HepG2 (cell line): ENCODE measurements around the gene CBX2. TPM values are rescaled to one million over a fixed set of nuclear protein-coding genes. Genes with fewer than 3 reads are reported as not detected.

ENCODE experiments used
- ATAC-seq: fragments of 200-7000 bp; cut with Tn5 transposase; 3 replicates; pipeline ENCODE4 v1.9.1; 2020; ENCODE audit warnings: mild to moderate bottlenecking, moderate library complexity
- BruUV-seq: library from RNA; stranded (reverse); fragments of 400-500 nt; replicated peaks from 2 replicates; lab custom pipeline; 2021; lab: Mats Ljungman, UMichigan
- CTCF ChIA-PET: fragments of 300-600 bp; formaldehyde crosslinking; extraction: SDS; loops from one replicate; lab custom pipeline; 2021; ENCODE audit warnings: low total read pairs, inconsistent platforms, low intra/inter-chr PET ratio; lab: Yijun Ruan, JAX
- POLR2A ChIA-PET: fragments of 350-600 bp; sonication (Branson Sonifier 250); formaldehyde crosslinking; loops from one replicate; lab custom pipeline; 2020; ENCODE audit warnings: antibody characterized with exemption, inconsistent platforms; lab: Yijun Ruan, JAX
- DNase-seq: peaks from one replicate; pipeline ENCODE4 v3.0.0-alpha.2; 2015; ENCODE audit warnings: low spot score
- FAIRE-seq: peaks from 3 replicates; lab custom pipeline; 2011; peaks lifted over from hg19 to GRCh38; lab: Jason Lieb, UNC
- H2AFZ ChIP-seq: one replicate; pipeline ENCODE4 v1.6.1; 2011; ENCODE audit warnings: low read length, inconsistent platforms
- H3K27ac ChIP-seq: fragments of 300-600 bp; 3 replicates; pipeline ENCODE4 v1.8.0; 2011; ENCODE audit warnings: mixed run types, mild to moderate bottlenecking, mixed read lengths, low read length, inconsistent platforms; ENCODE audit not compliant: insufficient read depth; ENCODE audit errors: extremely low read length
- H3K27me3 ChIP-seq, 2 experiments: fragments of 200-600 bp in 1 of 2; 2 replicates in 1 of 2; 3 replicates in 1 of 2; pipeline versions ENCODE4 v1.6.0 to v1.8.0; 2011; ENCODE audit warnings: low read length in 2 of 2, mild to moderate bottlenecking in 2 of 2, moderate library complexity in 2 of 2, inconsistent platforms in 1 of 2; ENCODE audit not compliant: insufficient read depth in 2 of 2, control insufficient read depth in 1 of 2
- H3K36me3 ChIP-seq, 2 experiments: fragments of 200-600 bp in 1 of 2; replicated peaks in 1 of 2; 2 replicates in 1 of 2; 3 replicates in 1 of 2; pipeline versions ENCODE4 v1.5.1 to v1.8.0; 2011; ENCODE audit warnings: low read length in 2 of 2, inconsistent platforms in 1 of 2; ENCODE audit not compliant: insufficient read depth in 2 of 2, control insufficient read depth in 1 of 2
- H3K4me1 ChIP-seq: 2 replicates; pipeline ENCODE4 v1.5.1; 2012; ENCODE audit warnings: low read length, inconsistent platforms; ENCODE audit not compliant: insufficient read depth
- H3K4me2 ChIP-seq: 2 replicates; pipeline ENCODE4 v1.6.0; 2011; ENCODE audit warnings: low read depth, low read length, inconsistent platforms
- H3K4me3 ChIP-seq, 3 experiments: fragments of 200-600 bp in 1 of 3; sonication (generic), shearing (Covaris generic) in 1 of 3; replicated peaks in 1 of 3; 2 replicates each; pipeline ENCODE4 v1.5.1; 2011 to 2016; ENCODE audit warnings: low read length in 3 of 3, inconsistent platforms in 2 of 3, low read depth in 2 of 3, mild to moderate bottlenecking in 2 of 3, control low read depth in 1 of 3, mixed read lengths in 1 of 3; ENCODE audit not compliant: insufficient read depth in 1 of 3
- H3K79me2 ChIP-seq: one replicate; pipeline ENCODE4 v1.6.1; 2011; ENCODE audit warnings: low read length, inconsistent platforms; ENCODE audit not compliant: insufficient read depth
- H3K9ac ChIP-seq: 2 replicates; pipeline ENCODE4 v1.6.0; 2011; ENCODE audit warnings: mild to moderate bottlenecking, low read depth, low read length, inconsistent platforms; ENCODE audit not compliant: insufficient read depth
- H3K9me3 ChIP-seq: 2 replicates; pipeline ENCODE4 v1.5.1; 2012; ENCODE audit warnings: mild to moderate bottlenecking, low read length
- H4K20me1 ChIP-seq: 2 replicates; pipeline ENCODE4 v1.6.0; 2011; ENCODE audit warnings: inconsistent platforms, mild to moderate bottlenecking, low read length, moderate library complexity; ENCODE audit not compliant: insufficient read depth
- AGO2 ChIP-seq: fragments of 200-400 bp; formaldehyde crosslinking; optimal IDR thresholded peaks from 2 replicates; pipeline ENCODE3; 2017; ENCODE audit warnings: mild to moderate bottlenecking, low read depth, low read length, moderate library complexity
- BCL6 ChIP-seq: IDR thresholded peaks from 2 replicates; pipeline ENCODE4 v1.6.1; 2016; ENCODE audit warnings: missing genetic modification reagents, missing compliant biosample characterization
- NCOA2 ChIP-seq: sonication (generic); formaldehyde crosslinking; IDR thresholded peaks from 2 replicates; pipeline ENCODE4 v1.8.0; 2022; ENCODE audit warnings: inconsistent platforms
- RBFOX2 ChIP-seq: fragments of 200-400 bp; formaldehyde crosslinking; IDR thresholded peaks from 2 replicates; pipeline ENCODE4 v1.6.1; 2017; ENCODE audit warnings: low read depth, mild to moderate bottlenecking, low read length
- SMARCE1 ChIP-seq: fragments of 450-650 bp; IDR thresholded peaks from 2 replicates; pipeline ENCODE4 v1.6.1; 2017; ENCODE audit warnings: borderline replicate concordance
- TBX2 ChIP-seq: sonication (generic); formaldehyde crosslinking; IDR thresholded peaks from 2 replicates; pipeline ENCODE4 v1.5.0; 2020; ENCODE audit warnings: missing genetic modification reagents, mild to moderate bottlenecking, borderline replicate concordance
- ZNF251 ChIP-seq: sonication (generic); formaldehyde crosslinking; IDR thresholded peaks from 2 replicates; pipeline ENCODE4 v1.9.0; 2021; ENCODE audit warnings: mild to moderate bottlenecking, missing genetic modification reagents
- ZNF567 ChIP-seq: sonication (generic); formaldehyde crosslinking; IDR thresholded peaks from 2 replicates; pipeline ENCODE4 v1.8.1; 2023; ENCODE audit warnings: mild to moderate bottlenecking, missing genetic modification reagents, borderline replicate concordance
- ZNF629 ChIP-seq: sonication (generic); formaldehyde crosslinking; conservative IDR thresholded peaks from 2 replicates; pipeline ENCODE4 v1.5.0; 2020; ENCODE audit warnings: missing genetic modification reagents
- ZNF768 ChIP-seq: sonication (generic); formaldehyde crosslinking; IDR thresholded peaks from 2 replicates; pipeline ENCODE4 v1.4.0; 2020; ENCODE audit warnings: missing genetic modification reagents
- WGBS: methylation state at CpG from one replicate; pipeline ENCODE4 v1.1.6; 2017; ENCODE audit warnings: low lambda C conversion rate; 5-methylcytosine and 5-hydroxymethylcytosine counted together
- in situ Hi-C: cut with HindIII; loops from 2 replicates; pipeline ENCODE4 v1.10.0; 2017; ENCODE audit warnings: low pct_unique_long_range_greater_than_20kb; ENCODE audit not compliant: extremely low pct_ligation_motif_present
- intact Hi-C: fragments of 100-400 bp; cut with micrococcal nuclease; formaldehyde crosslinking; loops from one replicate; pipeline ENCODE4 v1.10.0; 2022; ENCODE audit not compliant: unreplicated experiment
- polyA plus RNA-seq, 8 experiments: library from polyadenylated mRNA; depleted of rRNA in 3 of 8; stranded (reverse) in 7 of 8; unstranded in 1 of 8; fragments of >200 nt; fragmentation: Illumina TruSeq in 4 of 8; extraction: Trizol in 4 of 8; gene quantifications; 2 replicates each; pipeline versions ENCODE4 v1.2.1 to v1.2.3, GENCODE V29; 2011 to 2016; ENCODE audit warnings: low read depth in 4 of 8, missing spikeins in 1 of 8, mixed read lengths in 1 of 8; ENCODE audit not compliant: insufficient read depth in 1 of 8
- total RNA-seq, 5 experiments: library from RNA; depleted of rRNA; stranded (reverse); fragments of >200 nt; fragmentation: Illumina TruSeq; extraction: Trizol; gene quantifications; 2 replicates each; pipeline ENCODE4 v1.2.3, GENCODE V29; 2016; ENCODE audit warnings: low read depth in 1 of 5
- TF ChIP-seq, protein P1 (sequence below): sonication (generic); formaldehyde crosslinking; IDR thresholded peaks from 2 replicates; pipeline ENCODE4 v1.8.0; 2022; ENCODE audit warnings: mild to moderate bottlenecking, missing genetic modification reagents, moderate library complexity
- TF ChIP-seq, protein P2 (sequence below): sonication (generic); formaldehyde crosslinking; IDR thresholded peaks from 2 replicates; pipeline ENCODE4 v1.5.1; 2020; ENCODE audit warnings: mild to moderate bottlenecking, missing genetic modification reagents, moderate library complexity

Gene CBX2
- total and polyA plus RNA-seq, 2 of the 13 experiments (the other 11 are each of a cell fraction or from before 2014, with no cell fraction given), result 14.5 to 31.1 TPM

DNA sequence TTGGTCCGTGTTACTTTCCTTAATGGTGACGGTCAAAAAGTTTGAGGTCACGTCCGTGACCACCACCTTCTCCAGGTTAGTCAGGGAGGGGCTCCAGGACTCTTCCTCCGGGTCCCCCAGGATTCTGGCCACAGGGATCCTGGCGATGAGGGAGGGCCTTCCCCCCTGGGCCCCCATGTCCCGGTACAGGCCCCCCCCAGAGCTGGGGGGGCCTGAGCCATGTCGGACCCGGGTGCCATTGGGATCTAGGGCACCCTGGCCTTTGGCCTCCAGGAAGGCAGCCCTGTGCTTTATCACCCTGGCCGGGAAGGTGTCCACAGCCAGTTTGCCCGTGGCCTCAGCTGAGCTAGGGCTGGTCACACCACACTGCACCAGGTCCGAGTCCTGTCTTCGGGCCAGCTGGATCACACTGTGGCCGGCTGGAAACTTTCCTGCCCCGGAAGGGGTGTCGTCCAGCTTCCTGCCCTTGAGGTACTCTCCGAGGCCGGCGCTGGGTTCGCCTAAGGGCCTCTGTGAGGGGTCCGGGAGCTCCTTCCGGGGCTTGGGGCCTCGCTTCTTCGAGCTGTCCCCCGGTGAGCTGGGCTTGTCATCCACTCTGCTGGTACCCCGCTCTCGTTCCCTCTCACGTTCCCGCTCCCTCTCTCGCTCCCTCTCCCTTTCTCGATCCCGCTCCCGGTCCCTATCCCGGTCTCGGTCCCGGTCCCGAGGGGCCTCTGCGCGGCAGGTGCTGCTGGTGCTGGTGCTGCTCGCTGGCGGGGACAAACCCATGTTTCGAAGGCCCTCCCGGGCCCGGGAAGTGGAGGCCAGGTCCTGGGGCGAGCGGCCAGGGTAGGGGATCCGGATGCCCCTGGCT, 16.9 kb downstream of the CBX2 start:
- peaks cover 10% of the 10 kb centered on the region for H3K79me2 ChIP-seq
- H2AFZ ChIP-seq, result no peak overlapping the region
- ChIA-PET CTCF (no interaction called here), POLR2A (no interaction called here)
- H3K4me3 ChIP-seq, result no peak overlapping the region; a peak in 1 of 6 replicates
- no peak overlapping the region for H3K4me2 ChIP-seq
- DNase-seq (no peak), FAIRE-seq (no peak), ATAC-seq (no peak)
- H3K9ac ChIP-seq, result no peak overlapping the region
- H3K27me3 ChIP-seq, result peaks cover 27 to 49% of the 10 kb centered on the region in 2 experiments
- TF ChIP-seq TBX2 (CRISPR knock-in tag) (no peak), ZNF251 (no peak), SMARCE1 (no peak), BCL6 (CRISPR knock-in tag) (no peak), ZNF567 (CRISPR knock-in tag) (no peak), RBFOX2 (peak; percentile 67; the same call in 1 of the 2 replicates), ZNF768 (CRISPR knock-in tag) (no peak), AGO2 (peak; percentile 58), NCOA2 (CRISPR knock-in tag) (no peak), ZNF629 (CRISPR knock-in tag) (no peak)
- TF ChIP-seq, protein P1, sequence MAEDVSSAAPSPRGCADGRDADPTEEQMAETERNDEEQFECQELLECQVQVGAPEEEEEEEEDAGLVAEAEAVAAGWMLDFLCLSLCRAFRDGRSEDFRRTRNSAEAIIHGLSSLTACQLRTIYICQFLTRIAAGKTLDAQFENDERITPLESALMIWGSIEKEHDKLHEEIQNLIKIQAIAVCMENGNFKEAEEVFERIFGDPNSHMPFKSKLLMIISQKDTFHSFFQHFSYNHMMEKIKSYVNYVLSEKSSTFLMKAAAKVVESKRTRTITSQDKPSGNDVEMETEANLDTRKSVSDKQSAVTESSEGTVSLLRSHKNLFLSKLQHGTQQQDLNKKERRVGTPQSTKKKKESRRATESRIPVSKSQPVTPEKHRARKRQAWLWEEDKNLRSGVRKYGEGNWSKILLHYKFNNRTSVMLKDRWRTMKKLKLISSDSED, result no peak
- TF ChIP-seq, protein P2, sequence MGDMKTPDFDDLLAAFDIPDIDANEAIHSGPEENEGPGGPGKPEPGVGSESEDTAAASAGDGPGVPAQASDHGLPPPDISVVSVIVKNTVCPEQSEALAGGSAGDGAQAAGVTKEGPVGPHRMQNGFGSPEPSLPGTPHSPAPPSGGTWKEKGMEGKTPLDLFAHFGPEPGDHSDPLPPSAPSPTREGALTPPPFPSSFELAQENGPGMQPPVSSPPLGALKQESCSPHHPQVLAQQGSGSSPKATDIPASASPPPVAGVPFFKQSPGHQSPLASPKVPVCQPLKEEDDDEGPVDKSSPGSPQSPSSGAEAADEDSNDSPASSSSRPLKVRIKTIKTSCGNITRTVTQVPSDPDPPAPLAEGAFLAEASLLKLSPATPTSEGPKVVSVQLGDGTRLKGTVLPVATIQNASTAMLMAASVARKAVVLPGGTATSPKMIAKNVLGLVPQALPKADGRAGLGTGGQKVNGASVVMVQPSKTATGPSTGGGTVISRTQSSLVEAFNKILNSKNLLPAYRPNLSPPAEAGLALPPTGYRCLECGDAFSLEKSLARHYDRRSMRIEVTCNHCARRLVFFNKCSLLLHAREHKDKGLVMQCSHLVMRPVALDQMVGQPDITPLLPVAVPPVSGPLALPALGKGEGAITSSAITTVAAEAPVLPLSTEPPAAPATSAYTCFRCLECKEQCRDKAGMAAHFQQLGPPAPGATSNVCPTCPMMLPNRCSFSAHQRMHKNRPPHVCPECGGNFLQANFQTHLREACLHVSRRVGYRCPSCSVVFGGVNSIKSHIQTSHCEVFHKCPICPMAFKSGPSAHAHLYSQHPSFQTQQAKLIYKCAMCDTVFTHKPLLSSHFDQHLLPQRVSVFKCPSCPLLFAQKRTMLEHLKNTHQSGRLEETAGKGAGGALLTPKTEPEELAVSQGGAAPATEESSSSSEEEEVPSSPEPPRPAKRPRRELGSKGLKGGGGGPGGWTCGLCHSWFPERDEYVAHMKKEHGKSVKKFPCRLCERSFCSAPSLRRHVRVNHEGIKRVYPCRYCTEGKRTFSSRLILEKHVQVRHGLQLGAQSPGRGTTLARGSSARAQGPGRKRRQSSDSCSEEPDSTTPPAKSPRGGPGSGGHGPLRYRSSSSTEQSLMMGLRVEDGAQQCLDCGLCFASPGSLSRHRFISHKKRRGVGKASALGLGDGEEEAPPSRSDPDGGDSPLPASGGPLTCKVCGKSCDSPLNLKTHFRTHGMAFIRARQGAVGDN (CRISPR knock-in tag), result peak; percentile 29
- 96% methylated on average over 43 of the region's 47 CpGs for WGBS
- peaks cover 5 to 9% of the 10 kb centered on the region in 2 experiments; a peak in 4 of 5 replicates for H3K36me3 ChIP-seq
- H3K27ac ChIP-seq, result no peak overlapping the region
- BruUV-seq, result no TSS peak
- intact Hi-C loops (loop anchor here (5.0 kb wide), 2 partner anchors 42 to 53 kb away; partner anchors contain the start of gene CBX4), in situ Hi-C loops (no loop called here)
- H3K9me3 ChIP-seq, result no peaks in the 10 kb centered on the region
- H3K4me1 ChIP-seq, result peaks cover 67% of the 10 kb centered on the region
- H4K20me1 ChIP-seq, result no peaks in the 10 kb centered on the region
